ENCODE results near the gene PAAF1.
"Not testable (repeated sequence)": the region's sequence is repeated elsewhere in the genome, so short reads cannot be mapped to it uniquely, and the experiment has no call there.

Gene PAAF1

GRCh38 chr11:73875840-73876239, 959 bp upstream of the PAAF1 start:
- intact Hi-C loops (cut with DNase I), result loop anchor here (2.0 to 5.0 kb wide), 2 partner anchors 89 to 115 kb away; partner anchors contain the start of genes MRPL48 and RAB6A
- no peak for DNase-seq

GRCh38 chr11:73878771-73879170, 2.0 kb downstream of the PAAF1 start:
- DNase-seq, result no peak
- intact Hi-C loops (cut with DNase I), result loop anchor here (5.0 kb wide), 1 partner anchor 91 kb away; the partner anchor contains the start of gene MRPL48

- intact Hi-C loops (cut with DNase I); DNase-seq: not testable (repeated sequence)
Measured at GRCh38 chr11:73880449-73880848, 3.6 kb downstream of the PAAF1 start.

GRCh38 chr11:73883856-73884255, 7.1 kb downstream of the PAAF1 start:
- intact Hi-C loops (cut with DNase I), result no loop called here
- DNase-seq, result no peak

GRCh38 chr11:73888244-73888643, 11.4 kb downstream of the PAAF1 start:
- DNase-seq, result no peak
- intact Hi-C loops (cut with DNase I), result no loop called here

DNA sequence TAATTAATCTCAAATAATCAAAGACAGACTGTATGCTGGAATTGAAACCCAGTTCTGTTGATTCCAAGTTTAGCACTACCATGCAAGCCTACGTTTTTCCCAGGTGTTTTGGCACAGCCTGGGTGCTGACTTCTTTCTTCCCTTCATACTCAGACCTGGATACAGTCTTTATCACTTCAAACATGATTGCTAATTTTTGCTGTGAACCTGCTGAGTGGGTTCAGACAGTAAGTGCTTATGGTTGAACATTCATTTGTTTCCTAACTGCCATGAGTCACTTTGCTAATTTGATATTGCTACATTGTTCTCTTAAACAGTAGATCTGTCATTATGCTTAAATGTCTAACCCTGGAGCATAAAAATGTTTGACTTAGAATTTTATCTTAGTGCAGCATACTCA, 12.2 kb downstream of the PAAF1 start:
- intact Hi-C loops (cut with DNase I), result no loop called here
- peak in 28 of 42 donors; percentile 17 to 76 (median 34) for DNase-seq

DNA sequence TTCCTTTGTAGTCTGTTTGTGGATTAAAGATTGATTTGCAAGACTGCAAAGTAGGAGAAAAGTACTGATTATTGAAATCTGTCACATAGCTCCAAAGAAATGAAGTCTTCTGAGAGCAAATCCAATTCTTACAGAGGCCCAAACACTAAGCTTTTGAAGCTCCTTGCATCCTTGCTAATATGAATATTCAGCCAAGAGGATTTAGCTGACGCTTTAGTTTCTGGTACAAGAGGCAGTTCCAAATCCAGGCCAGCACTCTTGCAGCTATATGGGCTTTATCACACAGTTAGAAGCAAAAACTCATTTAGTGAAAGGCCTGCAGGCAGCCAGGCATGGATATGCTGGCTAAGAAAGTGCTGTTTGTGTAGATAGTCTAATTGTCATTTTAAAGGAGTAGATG, 12.7 kb downstream of the PAAF1 start:
- intact Hi-C loops (cut with DNase I), result no loop called here
- DNase-seq, result no peak

GRCh38 chr11:73893041-73893440, 16.2 kb downstream of the PAAF1 start:
- intact Hi-C loops (cut with DNase I), result no loop called here
- DNase-seq, result no peak

GRCh38 chr11:73894725-73895335, 18.0 kb downstream of the PAAF1 start:
- intact Hi-C loops (cut with DNase I), result no loop called here
- DNase-seq, result no peak

GRCh38 chr11:73902303-73902702, 25.5 kb downstream of the PAAF1 start:
- intact Hi-C loops (cut with DNase I), result no loop called here
- no peak for DNase-seq

GRCh38 chr11:73907191-73907590, 30.4 kb downstream of the PAAF1 start:
- intact Hi-C loops (cut with DNase I), result no loop called here
- peak in 4 of 42 donors; percentile 17 to 47 (median 32) for DNase-seq

DNA sequence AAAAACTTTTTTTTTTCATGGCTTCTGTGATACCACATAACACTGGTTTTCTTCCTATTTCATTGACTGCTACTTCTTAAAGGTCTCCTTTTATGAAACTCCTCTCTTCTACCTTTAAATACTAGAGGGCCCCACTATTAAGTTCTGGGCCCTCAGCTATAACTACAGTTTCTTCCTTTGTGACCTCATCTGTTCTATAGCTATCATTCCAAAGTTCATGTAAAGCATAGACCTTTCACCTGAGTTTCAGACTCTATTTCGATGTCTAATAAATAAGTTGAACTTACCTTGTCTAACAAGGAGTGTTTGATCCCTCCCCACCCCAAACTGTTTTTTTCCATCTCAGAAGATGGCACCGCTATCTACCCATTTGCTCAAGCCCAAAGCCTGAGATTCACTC, 35.2 kb downstream of the PAAF1 start:
- no peak for DNase-seq
- intact Hi-C loops (cut with DNase I), result no loop called here

DNA sequence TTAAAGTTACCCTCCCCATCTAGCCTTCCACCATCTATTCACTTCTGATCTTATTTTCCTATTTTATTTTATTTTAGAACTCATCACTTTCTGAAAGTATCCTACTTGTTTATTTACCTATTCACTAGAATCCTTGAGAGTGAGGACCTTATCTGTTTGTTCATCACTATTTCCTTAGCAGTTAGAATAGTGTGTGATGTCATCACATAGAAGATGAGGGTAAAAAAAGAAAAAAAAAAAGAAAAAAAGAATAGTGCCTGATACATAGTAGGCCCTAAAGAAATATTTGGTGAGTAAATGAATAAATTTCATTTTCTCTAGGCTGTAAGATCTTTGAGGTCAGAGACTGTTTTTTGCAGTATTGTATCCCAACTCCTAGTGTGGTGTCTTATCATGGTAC, 36.7 kb downstream of the PAAF1 start:
- intact Hi-C loops (cut with DNase I), result no loop called here

DNA sequence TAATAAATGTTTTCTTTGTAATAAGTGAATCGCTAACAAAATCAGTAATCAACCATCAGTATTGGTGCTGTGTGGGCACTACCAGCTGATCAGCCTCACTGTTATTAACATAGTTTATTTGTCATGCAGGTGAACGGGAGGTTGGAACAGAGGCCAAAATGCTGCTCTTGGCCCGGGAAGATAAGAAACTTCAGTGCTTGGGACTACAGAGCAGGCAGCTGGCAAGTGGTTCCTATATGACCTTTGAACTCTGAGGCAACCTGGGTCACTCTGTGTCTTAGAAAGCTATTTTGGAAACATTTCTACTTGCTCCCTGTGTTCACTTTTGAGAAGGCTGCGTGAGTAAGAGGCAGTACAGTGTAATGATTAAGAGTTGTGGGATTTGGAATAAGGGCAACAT, 37.5 kb downstream of the PAAF1 start:
- intact Hi-C loops (cut with DNase I), result no loop called here
- no peak for DNase-seq

More for the DNA sequence above, 36.7 kb downstream of the PAAF1 start:
- no peak for DNase-seq

DNA sequence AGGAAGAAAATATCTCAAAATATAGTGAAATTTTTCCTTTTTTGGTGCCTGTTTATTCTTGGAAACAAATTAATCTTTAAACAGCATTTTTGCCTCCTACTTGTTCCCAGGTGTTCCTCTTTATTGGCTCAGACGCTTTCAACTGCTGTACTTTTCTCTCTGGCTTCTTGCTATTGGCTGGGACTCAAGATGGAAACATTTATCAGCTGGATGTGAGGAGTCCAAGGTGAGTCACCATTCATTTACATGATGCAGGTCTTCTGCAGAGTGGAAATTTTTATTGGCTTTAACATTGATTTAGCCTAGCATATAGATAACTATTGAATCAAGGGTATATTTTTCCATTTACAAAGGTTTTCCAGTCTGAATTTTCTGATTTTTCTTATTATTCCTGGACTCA, 39.6 kb downstream of the PAAF1 start:
- DNase-seq, result peak in 21 of 42 donors; percentile 4 to 83 (median 32)
- intact Hi-C loops (cut with DNase I), result no loop called here

DNA sequence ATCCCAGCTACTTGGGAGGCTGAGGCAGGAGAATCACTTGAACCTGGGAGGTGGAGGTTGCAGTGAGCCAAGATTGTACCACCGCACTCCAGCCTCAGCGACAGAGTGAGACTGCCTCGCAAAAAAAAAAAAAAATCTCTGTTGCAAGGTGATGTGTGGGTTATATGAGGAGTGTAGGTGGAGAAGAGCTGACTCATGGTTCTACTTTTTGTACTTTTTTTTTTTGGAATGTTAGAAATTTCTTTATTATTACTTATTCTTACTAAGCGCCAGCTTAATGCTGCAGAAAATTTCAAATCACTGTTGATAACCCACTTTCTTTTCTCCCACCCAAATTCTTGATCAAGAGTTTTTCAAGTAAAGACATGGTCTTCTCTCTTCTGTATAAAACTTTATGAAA, 44.4 kb downstream of the PAAF1 start:
- peak in 8 of 42 donors; percentile 15 to 42 (median 25) for DNase-seq
- intact Hi-C loops (cut with DNase I), result no loop called here

GRCh38 chr11:73929388-73929787, 52.6 kb downstream of the PAAF1 start:
- intact Hi-C loops (cut with DNase I), result no loop called here
- no peak for DNase-seq

DNA sequence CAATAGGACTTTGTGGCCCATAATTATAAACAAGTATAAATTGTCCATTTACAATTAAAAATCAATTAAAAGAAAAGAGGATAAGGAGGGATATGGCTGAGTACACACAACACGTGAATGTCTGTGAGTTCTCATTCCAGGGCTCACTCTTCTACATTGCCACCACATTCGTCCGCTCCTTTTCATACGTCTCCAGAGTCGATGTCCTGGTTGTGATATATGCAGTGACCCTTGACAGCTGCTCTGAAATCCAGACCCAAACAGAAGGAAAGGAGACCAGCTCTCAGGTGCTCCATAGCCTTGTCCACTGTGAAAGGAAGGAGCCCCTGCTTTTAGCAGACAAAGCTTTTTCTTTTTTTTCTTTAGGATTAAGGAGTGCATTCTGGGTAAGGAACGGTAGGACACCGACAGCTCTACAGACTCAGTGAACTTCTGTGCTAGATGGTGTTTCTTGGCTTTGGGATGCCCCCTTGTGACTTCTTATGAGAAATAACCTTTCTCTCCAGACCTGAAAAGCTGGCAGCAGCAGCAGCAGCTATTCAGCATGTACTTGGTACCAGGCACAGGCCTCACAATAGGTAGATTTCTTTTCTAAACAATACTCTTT, 54.3 kb downstream of the PAAF1 start:
- intact Hi-C loops (cut with DNase I), result no loop called here

DNA sequence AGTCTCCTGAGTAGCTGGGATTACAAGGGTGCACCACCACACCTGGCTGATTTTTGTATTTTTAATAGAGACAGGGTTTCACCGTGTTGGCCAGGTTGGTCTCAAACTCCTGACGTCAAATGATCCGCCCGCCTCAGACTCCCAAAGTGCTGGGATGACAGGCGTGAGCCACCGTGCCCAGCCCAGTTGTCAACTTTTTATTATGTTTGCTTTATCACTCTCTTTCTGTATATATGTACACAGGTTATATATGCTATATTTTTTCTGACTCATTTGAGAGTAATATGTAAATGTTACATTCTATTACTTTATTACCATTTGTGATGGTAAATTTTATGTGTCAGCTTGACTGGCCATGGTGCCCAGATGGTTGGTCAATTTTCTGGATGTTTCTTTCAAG, 55.2 kb downstream of the PAAF1 start:
- intact Hi-C loops (cut with DNase I), result no loop called here
- no peak for DNase-seq

More for the DNA sequence above, 54.3 kb downstream of the PAAF1 start:
- peak in 39 of 42 donors; percentile 6 to 86 (median 59) for DNase-seq

- DNase-seq, result no peak
- intact Hi-C loops (cut with DNase I), result no loop called here
Measured at GRCh38 chr11:73932781-73933180, 56.0 kb downstream of the PAAF1 start.

DNA sequence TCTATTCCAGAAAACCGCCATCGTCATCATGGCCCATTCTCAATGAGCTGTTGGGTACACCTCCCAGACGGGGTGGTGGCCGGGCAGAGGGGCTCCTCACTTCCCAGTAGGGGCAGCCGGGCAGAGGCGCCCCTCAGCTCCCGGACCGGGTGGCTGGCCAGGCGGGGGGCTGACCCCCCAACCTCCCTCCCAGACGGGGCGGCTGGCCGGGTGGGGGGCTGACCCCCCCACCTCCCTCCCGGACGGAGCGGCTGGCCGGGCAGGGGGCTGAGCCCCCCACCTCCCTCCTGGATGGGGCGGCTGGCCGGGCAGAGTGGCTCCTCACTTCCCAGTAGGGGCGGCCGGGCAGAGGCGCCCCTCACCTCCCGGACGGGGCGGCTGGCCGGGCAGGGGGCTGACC, 59.2 kb downstream of the PAAF1 start:
- DNase-seq; intact Hi-C loops (cut with DNase I): not testable (repeated sequence)
